Astrocyte of the cerebellum (primary cell): ENCODE results near the gene TECTB.

ENCODE experiments used
- DNase-seq: peaks from one replicate; pipeline ENCODE4 v3.0.0-alpha.2; 2011; ENCODE audit warnings: low read depth
- H3K4me3 ChIP-seq: 2 replicates; pipeline ENCODE4 v1.5.1; 2011; ENCODE audit warnings: mild to moderate bottlenecking, low read depth, low read length, moderate library complexity
- CTCF ChIP-seq: IDR thresholded peaks from 2 replicates; pipeline ENCODE4 v1.5.1; 2012; ENCODE audit warnings: low read length, low read depth, moderate library complexity, mild to moderate bottlenecking; ENCODE audit errors: missing control alignments
- in situ Hi-C: cut with HindIII; loops from 2 replicates; pipeline ENCODE4 v1.10.0; 2017; ENCODE audit warnings: low sequenced_read_pairs

Gene TECTB

GRCh38 chr10:112283100-112283499, at the start of gene TECTB:
TECTB (plus strand) TSS chr10:112283400; CDS start chr10:112283735, 335 bp downstream.
- no peak within 1 kb of the TSS for H3K4me3 ChIP-seq
- TF ChIP-seq CTCF: no peak
- no peak for DNase-seq
- in situ Hi-C loops: no loop called here

DNA sequence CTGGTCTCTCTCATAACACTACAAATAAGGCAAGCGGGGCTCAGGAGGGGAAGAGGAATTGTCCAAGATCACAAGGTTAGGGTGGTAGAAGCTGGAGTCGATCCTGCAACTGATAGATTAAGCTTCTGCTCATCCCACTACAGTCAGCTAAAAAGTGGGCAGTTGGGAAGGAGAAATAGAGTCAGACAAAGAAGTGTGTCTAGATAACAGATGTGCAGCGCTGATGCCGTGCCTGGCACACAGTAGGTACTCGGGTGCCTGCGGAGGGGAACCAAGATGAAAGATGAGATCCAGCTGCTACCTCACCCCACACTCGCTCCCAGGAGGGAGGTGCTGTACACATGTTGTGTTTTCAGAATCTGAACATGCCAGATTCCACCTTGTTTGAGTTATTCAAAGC, 48.1 kb upstream of the TECTB start:
- no peak for TF ChIP-seq CTCF
- in situ Hi-C loops: no loop called here
- H3K4me3 ChIP-seq: no peak overlapping the region
- no peak for DNase-seq

- no peak for DNase-seq
- no peak overlapping the region for H3K4me3 ChIP-seq
- in situ Hi-C loops: no loop called here
- no peak for TF ChIP-seq CTCF
Observed at GRCh38 chr10:112235920-112236319, 47.3 kb upstream of the TECTB start.

- no peak overlapping the region for H3K4me3 ChIP-seq
- DNase-seq: no peak
- in situ Hi-C loops: no loop called here
- TF ChIP-seq CTCF: no peak
Observed at GRCh38 chr10:112236486-112236885, 46.7 kb upstream of the TECTB start.

- DNase-seq: no peak
- no peak for TF ChIP-seq CTCF
- in situ Hi-C loops: no loop called here
- no peak overlapping the region for H3K4me3 ChIP-seq
Observed at GRCh38 chr10:112239347-112239746, 43.9 kb upstream of the TECTB start.

DNA sequence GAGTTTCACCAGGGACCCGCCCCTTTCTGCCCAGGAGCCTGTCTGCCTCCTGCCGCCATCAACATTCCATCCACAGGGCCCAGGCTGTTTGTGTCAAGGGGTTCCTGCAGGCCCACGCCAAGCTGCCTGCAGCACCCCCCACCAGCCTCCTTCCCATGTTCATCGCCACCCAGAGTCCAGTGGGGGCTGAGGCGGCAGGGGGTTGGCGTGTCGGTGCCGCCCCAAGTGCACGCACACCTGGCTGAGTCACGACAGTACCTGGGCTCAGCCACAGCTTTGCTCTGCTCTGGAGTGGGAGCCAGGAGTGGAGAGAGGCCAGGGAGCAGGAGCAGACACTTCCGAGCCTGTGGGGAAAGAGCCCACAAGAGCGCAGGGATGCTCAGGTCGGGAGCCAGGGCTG, 42.8 kb upstream of the TECTB start:
- DNase-seq: no peak
- no peak overlapping the region for H3K4me3 ChIP-seq
- in situ Hi-C loops: no loop called here
- TF ChIP-seq CTCF: no peak
